Astrocyte (in vitro differentiated cells and primary cell): Measurements from ENCODE around the gene LCK.

Experiments
- CTCF ChIP-seq: IDR thresholded peaks from 2 replicates; pipeline ENCODE4 v1.5.1; 2011; ENCODE audit warnings: low read depth, mild to moderate bottlenecking, inconsistent platforms, low read length, moderate library complexity; ENCODE audit not compliant: insufficient read depth
- EZH2 ChIP-seq: IDR thresholded peaks from 2 replicates; pipeline ENCODE4 v1.6.1; 2012; ENCODE audit warnings: mild to moderate bottlenecking, low read length, inconsistent platforms; ENCODE audit not compliant: insufficient read depth

- TF ChIP-seq CTCF (no peak), EZH2 (no peak)
These were observed 84.4 kb downstream of the LCK start for GRCh38 chr1:32335535-32335789.
